GM18858 (cell line): ENCODE data around the gene PLLP.
"Not testable (repeated sequence)": the region's sequence is repeated elsewhere in the genome, so short reads cannot be mapped to it uniquely, and the experiment has no call there.

ENCODE experiments used
- ATAC-seq: cut with Tn5 transposase; IDR thresholded peaks from one replicate; pipeline ENCODE4 v1.9.1; 2021; ENCODE audit not compliant: unreplicated experiment

PLLP gene

GRCh38 chr16:57275946-57276345 lies 8.5 kb downstream of the PLLP start:
- ATAC-seq, result not testable (repeated sequence)

- no peak for ATAC-seq
Observed at GRCh38 chr16:57273826-57274225, 10.6 kb downstream of the PLLP start.

- ATAC-seq, result no peak
Observed at GRCh38 chr16:57273359-57273758, 11.1 kb downstream of the PLLP start.

GRCh38 chr16:57271867-57272495 lies 12.5 kb downstream of the PLLP start:
- ATAC-seq, result no peak

DNA sequence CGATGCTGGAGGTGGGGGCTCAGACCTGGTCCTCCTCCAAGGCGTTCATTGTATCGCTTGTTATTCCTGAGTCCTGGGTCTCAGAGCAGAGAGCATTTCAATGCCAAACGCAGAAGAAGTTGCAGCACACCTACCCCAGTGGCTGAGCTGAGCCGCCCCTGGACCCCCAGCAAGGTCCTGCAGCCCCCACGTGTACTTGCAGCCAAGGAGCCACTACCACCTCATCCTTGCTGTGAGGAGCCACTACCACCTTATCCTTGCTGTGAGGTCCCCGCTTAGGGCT lies 13.5 kb downstream of the PLLP start:
- no peak for ATAC-seq

- no peak for ATAC-seq
Observed at GRCh38 chr16:57270221-57271062, 14.0 kb downstream of the PLLP start.

DNA sequence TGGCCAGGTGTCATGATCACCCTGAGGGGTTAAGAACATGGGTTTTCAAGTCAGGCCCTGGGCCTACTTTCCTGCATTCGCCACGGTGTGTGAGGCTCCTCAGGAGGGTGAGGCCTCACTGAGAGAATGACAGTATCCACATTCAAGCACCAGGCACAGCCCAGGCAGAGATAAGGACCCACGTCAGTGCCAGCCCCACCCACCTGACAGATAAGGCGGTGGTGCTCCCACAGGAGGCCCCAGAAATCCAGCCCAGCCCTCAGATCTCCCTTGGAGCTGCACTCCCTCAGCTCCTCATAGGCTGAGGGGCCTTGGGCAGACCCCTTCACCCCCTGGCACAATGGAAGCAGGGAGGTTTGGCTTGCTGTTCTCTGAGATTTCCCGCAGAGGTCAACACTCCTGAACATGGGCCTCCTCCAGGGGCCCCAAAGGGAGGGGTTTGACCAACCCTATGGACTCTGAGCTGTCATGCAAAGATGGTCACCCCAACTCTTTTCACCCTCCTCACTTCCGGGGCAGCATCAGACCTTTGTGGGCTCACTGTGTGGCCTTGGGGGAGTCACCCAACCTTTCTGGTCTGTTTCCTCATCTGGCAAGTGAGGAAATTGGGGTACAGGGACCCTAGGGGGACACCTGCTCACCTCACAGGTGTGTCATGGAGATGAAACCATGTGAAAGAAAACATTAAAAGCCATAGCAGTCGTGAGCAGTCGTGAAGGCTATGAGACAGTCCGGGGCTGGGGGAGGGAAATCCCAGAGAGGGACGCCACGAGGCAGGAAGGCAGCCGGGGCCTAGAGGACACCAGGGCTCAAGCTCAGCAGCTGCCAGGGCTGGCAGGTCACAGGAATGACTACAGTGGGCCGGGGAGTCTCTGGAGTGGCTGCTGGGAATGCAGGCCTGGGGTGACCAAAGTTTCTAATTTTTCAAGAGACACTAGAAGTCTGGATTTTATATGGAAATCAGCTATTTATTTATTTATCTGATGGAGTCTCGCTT lies 15.4 kb downstream of the PLLP start:
- ATAC-seq, result no peak

DNA sequence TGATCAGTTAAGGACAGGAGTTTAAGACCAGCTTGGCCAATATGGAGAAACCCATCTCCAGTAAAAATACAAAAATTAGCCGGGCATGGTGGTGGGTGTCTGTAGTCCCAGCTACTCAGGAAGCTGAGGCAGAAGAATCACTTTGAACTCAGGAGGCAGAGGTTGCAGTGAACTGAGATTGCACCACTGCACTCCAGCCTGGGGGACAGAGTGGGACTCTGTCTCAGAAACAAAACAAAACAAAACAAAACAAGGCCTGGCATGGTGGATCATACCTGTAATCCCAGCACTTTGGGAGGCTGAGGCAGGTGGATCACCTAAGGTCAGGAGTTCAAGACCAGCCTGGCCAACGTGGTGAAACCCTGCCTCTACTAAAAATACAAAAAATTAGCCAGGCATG lies 17.1 kb downstream of the PLLP start:
- not testable (repeated sequence) for ATAC-seq

DNA sequence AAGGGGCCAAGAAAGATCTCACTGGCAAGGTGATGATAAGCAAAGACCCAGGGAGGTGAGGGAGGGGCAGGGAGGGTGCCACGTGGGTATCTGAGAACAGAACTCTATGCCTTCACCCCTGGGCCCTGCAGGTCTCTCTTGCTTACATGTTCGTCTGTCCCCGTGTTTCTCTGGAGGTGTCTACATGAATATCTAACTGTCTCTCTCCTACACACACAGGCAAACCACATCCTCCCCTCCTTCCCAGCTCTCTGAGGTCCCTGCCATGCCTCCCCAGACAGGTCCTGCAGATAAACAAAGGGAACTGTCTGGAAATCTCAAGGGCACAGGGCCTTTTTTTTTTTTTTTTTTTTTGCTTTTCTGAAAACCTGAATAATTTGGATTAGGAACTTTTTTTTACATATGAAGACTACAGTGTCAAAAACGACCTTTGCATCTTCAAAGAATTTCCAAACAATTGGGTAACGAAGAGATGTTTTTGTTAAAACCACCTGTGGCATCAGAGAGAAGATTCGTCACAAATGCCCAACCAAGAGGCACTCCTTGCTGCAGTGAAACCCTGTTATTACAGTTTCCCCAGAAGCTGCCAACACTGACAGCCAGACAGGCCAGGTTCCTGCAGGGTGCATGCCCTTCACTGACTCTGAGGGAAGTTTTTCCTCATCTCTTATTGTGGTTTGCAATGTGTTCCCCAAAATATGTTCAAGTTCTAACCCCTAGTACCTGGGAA lies 17.8 kb downstream of the PLLP start:
- no peak for ATAC-seq

- no peak for ATAC-seq
Observed at GRCh38 chr16:57265850-57266530, 18.5 kb downstream of the PLLP start.

GRCh38 chr16:57264950-57265371 lies 19.5 kb downstream of the PLLP start:
- no peak for ATAC-seq

- ATAC-seq, result no peak
Observed at GRCh38 chr16:57264381-57264780, 20.1 kb downstream of the PLLP start.

DNA sequence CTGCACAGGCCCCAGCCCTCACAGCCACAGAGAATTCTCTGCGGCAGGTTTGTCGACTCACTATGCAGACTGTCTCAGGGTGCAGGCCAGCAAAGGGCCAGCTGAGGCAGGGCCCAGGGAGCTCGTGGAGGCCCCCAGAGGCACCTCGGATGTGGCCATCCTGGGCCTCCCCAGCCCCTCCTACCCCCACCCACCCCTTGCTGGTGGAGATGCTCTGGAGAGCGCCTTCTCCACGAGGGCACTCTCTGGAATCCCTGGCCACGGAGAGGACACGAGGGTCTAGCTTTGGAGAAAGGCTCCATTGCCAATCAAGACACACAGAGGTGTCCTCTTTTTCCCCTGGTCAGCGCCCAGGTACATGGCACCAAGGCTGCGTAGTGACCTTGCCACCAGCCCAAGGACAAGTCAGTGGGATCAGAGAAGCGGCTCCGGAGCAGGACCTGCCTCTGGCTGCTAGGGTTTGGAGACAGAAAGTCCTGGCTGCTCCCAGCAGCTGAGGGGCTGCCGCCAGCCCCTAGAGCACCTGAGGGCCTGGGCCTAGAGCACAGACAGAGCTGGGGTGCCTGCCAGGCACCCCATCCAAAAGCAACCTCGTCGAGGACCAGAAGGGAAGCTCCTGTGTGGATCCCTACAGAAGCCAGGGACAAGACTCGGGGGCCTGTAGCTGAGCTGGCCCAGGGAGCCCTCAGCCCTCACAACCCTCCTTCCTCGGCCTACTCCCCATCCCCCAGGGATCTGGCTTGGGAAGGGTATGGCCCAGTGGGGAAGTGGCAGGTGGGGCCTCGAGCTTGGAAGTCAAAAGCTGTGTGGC lies 20.7 kb downstream of the PLLP start:
- no peak for ATAC-seq

GRCh38 chr16:57262841-57263540 lies 21.5 kb downstream of the PLLP start:
- ATAC-seq, result no peak

DNA sequence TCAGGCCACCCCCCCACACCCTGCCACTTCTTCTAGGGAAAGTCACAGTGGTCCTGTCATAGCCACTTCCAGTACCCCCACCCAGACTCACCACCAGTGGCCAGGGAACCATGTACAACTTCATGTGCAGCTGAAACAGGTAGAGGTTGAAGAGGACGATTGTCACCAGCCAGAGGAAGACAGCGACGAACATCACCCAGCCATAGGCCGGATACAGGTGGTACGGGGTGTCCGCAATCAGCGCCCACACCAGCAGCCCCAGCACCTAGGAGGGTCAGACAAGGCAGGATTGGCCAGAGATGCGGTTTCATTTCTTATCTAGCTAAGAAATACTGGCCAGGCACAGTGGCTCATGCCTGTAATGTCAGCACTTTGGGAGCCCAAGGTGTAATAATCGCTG lies 22.7 kb downstream of the PLLP start:
- ATAC-seq, result no peak

DNA sequence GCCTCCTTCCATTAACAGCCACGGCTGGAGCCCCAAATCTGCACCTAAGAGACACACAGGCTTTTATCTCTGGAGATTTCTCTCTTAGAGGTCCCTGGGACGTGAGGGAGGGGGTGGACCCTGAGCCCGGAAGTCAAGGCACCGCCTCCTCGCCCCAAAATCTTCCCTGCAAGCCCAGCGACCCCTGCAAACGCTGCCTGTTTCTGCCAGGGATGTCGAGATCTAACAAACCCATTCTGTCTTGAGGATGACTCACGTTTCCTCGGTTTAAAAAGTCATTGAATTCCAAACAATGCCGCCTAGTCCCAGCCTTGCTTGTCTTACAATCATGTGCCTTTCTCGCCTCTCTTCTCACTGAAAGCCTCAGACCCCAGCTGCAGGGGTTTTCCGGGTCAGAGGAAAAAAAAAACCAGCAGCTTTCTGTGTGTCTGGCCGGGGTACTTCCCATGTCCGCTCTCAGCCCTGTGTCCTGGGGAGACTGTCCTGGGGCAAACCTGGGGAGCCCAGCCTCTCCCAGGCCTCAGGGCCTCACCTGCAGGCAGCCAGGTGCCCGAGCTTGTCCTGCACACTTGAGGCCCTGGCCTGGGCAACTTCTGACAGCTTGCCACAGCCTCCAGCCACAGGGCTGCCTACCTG lies 24.1 kb downstream of the PLLP start:
- ATAC-seq, result no peak

DNA sequence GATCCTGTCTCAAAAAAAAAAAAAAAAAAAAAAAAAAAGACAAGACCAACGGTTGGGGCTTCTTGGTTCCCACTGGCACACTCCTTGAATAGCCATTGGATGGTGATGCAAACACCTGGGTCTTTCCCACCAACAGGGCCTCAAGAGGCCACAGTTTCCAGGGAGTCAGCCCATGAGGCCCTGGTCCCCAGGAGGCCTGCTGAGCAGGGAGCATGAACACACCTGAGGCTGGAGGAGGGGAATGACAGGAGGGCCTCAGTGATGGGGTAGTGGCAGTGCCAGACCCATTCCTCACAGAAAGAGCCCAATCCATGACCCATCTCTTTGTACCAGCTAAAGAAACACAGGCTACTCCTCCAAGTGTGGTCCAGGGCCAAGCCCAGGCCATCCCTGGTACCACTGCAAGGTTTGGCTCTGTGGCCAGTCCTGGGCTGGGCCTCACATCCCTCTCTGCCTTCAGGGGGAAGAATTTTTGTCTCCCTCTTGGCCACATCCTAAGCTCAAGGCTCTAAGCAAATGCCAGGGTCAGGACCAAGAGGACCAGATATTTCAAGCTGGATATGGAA lies 25.5 kb downstream of the PLLP start:
- no peak for ATAC-seq
